HL-60 (cell line): Measurements from ENCODE around the gene LPAR5.

Source experiments
- POLR2AphosphoS5 ChIP-seq: IDR thresholded peaks from 2 replicates; pipeline ENCODE4 v1.6.1; 2012; ENCODE audit warnings: low read depth
- TF ChIP-seq, protein P1 (sequence below): IDR thresholded peaks from one replicate; pipeline ENCODE4 v1.5.1; 2011; ENCODE audit warnings: low read length, control low read depth, inconsistent platforms; ENCODE audit not compliant: insufficient read depth

DNA sequence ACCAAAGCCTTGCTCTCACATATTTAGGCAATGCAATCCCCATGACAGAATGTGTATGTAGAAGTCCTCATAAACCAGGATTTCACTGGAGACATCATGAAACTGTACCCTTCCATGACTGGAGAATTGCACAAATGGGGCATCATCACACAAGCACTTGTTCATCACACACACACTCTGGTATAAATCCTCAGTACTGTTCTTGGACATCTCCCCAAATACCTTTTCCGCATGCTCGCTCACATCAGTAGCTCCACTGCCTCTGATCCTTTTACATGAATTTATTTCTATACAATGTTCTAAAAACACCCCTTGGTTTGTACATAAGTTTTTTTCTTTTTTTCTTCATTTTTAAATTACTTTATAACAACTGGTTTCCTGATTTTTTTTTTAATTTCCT lies 30.5 kb upstream of the LPAR5 start:
- TF ChIP-seq, protein P1, sequence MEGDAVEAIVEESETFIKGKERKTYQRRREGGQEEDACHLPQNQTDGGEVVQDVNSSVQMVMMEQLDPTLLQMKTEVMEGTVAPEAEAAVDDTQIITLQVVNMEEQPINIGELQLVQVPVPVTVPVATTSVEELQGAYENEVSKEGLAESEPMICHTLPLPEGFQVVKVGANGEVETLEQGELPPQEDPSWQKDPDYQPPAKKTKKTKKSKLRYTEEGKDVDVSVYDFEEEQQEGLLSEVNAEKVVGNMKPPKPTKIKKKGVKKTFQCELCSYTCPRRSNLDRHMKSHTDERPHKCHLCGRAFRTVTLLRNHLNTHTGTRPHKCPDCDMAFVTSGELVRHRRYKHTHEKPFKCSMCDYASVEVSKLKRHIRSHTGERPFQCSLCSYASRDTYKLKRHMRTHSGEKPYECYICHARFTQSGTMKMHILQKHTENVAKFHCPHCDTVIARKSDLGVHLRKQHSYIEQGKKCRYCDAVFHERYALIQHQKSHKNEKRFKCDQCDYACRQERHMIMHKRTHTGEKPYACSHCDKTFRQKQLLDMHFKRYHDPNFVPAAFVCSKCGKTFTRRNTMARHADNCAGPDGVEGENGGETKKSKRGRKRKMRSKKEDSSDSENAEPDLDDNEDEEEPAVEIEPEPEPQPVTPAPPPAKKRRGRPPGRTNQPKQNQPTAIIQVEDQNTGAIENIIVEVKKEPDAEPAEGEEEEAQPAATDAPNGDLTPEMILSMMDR, result no peak
- no peak for TF ChIP-seq POLR2AphosphoS5
